ENCODE data around the gene PSMB8. TPM values are rescaled to one million over a fixed set of nuclear protein-coding genes. Genes with fewer than 3 reads are reported as not detected.

The PSMB8 gene
- total and polyA plus RNA-seq, 2 of the 8 experiments (the other 6 are each of a cell fraction or from before 2014, with no cell fraction given): 18.4 to 43.0 TPM

- no peak for TF ChIP-seq CHD7 (IDR thresholded peaks at IDR 0.05; ENCODE audit: insufficient replicate concordance, low read length)
- no peak for TF ChIP-seq ZNF274 (IDR thresholded peaks at IDR 0.05; ENCODE audit: borderline replicate concordance, extremely low read depth, low read length)
- no peak for TF ChIP-seq PHF8 (conservative IDR thresholded peaks at IDR 0.05; ENCODE audit: low read depth, low read length)
- no peak for TF ChIP-seq RFX5 (IDR thresholded peaks at IDR 0.05; ENCODE audit: borderline replicate concordance, low read depth, low read length)
- TF ChIP-seq, protein P1, sequence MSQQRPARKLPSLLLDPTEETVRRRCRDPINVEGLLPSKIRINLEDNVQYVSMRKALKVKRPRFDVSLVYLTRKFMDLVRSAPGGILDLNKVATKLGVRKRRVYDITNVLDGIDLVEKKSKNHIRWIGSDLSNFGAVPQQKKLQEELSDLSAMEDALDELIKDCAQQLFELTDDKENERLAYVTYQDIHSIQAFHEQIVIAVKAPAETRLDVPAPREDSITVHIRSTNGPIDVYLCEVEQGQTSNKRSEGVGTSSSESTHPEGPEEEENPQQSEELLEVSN (IDR thresholded peaks at IDR 0.05): no peak
- TF ChIP-seq SAP30 (IDR thresholded peaks at IDR 0.05; ENCODE audit: insufficient read depth, insufficient replicate concordance, low read length): no peak
- no peak for TF ChIP-seq CBX5 (IDR thresholded peaks at IDR 0.05; ENCODE audit: low read depth, low read length)
- TF ChIP-seq, protein P2, sequence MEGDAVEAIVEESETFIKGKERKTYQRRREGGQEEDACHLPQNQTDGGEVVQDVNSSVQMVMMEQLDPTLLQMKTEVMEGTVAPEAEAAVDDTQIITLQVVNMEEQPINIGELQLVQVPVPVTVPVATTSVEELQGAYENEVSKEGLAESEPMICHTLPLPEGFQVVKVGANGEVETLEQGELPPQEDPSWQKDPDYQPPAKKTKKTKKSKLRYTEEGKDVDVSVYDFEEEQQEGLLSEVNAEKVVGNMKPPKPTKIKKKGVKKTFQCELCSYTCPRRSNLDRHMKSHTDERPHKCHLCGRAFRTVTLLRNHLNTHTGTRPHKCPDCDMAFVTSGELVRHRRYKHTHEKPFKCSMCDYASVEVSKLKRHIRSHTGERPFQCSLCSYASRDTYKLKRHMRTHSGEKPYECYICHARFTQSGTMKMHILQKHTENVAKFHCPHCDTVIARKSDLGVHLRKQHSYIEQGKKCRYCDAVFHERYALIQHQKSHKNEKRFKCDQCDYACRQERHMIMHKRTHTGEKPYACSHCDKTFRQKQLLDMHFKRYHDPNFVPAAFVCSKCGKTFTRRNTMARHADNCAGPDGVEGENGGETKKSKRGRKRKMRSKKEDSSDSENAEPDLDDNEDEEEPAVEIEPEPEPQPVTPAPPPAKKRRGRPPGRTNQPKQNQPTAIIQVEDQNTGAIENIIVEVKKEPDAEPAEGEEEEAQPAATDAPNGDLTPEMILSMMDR (IDR thresholded peaks at IDR 0.05; ENCODE audit: control extremely low read depth in 1 of 3, insufficient read depth in 1 of 3, low read depth in 1 of 3, low read length in 3 of 3): no peak
Measured at GRCh38 chr6:32814145-32814544, 29.7 kb downstream of the PSMB8 start (continued).
